Left lung (tissue), 10 donors: ENCODE data around the gene RAP1GAP2. TPM values are rescaled to one million over a fixed set of nuclear protein-coding genes. Genes with fewer than 3 reads are reported as not detected.

Experiments
- ATAC-seq: fragments of 200-7000 bp; cut with Tn5 transposase; one replicate; pipeline ENCODE4 v1.9.1; 2020; ENCODE audit warnings: moderate library complexity
- DNase-seq, 4 donors: peaks; one replicate each; pipeline ENCODE4 v3.0.0-alpha.2; 2013 to 2020
- H3K27ac ChIP-seq, 2 donors: fragments of 200-600 bp; sonication (generic) in 1 of 2; one replicate each; pipeline versions ENCODE4 v1.5.0 to v1.8.0; 2020 to 2021
- H3K27me3 ChIP-seq, 2 donors: fragments of 200-600 bp; sonication (generic) in 1 of 2; one replicate each; pipeline versions ENCODE4 v1.5.0 to v1.8.0; 2020 to 2021
- H3K36me3 ChIP-seq, 2 donors: fragments of 200-600 bp; sonication (generic) in 1 of 2; one replicate each; pipeline versions ENCODE4 v1.5.0 to v1.8.0; 2020 to 2021
- H3K4me1 ChIP-seq, 2 donors: fragments of 200-600 bp; one replicate each; pipeline ENCODE4 v1.8.0; 2021
- H3K4me3 ChIP-seq, 2 donors: fragments of 200-600 bp; sonication (generic) in 1 of 2; one replicate each; pipeline versions ENCODE4 v1.5.0 to v1.8.0; 2020 to 2021; ENCODE audit warnings: mild to moderate bottlenecking in 1 of 2
- H3K9me3 ChIP-seq, 2 donors: fragments of 200-600 bp; sonication (generic) in 1 of 2; one replicate each; pipeline versions ENCODE4 v1.5.0 to v1.8.0; 2020 to 2021
- intact Hi-C, 2 donors: fragments of 100-400 bp; cut with DNase I; formaldehyde crosslinking; loops; one replicate each; pipeline versions ENCODE4 v1.11.2 to v1.14.2; 2022
- polyA plus RNA-seq, 6 donors: library from polyadenylated mRNA; unstranded; fragments of 120-200 nt; gene quantifications; one replicate each; pipeline ENCODE4 v1.2.1, GENCODE V29; 2013; ENCODE audit not compliant: insufficient read length in 6 of 6
- total RNA-seq, 2 donors: library from RNA; stranded (reverse); fragmentation: NEBNext Ultra II Directional; extraction: Animal tissue kit (Norgen Biotek cat#: 25700); gene quantifications; one replicate each; pipeline ENCODE4 v1.2.1, GENCODE V29; 2021
- TF ChIP-seq, protein P1 (sequence below), 2 donors: fragments of 200-600 bp; sonication (generic) in 1 of 2; IDR thresholded peaks; one replicate each; pipeline versions ENCODE4 v1.5.0 to v1.8.0; 2021; ENCODE audit warnings: antibody characterized with exemption in 2 of 2
- donor health status: DM: no; HTN: yes; CAD: no.
- donor health status: DM: no; HTN: no; CAD: no.

Gene RAP1GAP2
- total and polyA plus RNA-seq, 8 donors: 8.0 to 14.5 (median 9.7) TPM

DNA sequence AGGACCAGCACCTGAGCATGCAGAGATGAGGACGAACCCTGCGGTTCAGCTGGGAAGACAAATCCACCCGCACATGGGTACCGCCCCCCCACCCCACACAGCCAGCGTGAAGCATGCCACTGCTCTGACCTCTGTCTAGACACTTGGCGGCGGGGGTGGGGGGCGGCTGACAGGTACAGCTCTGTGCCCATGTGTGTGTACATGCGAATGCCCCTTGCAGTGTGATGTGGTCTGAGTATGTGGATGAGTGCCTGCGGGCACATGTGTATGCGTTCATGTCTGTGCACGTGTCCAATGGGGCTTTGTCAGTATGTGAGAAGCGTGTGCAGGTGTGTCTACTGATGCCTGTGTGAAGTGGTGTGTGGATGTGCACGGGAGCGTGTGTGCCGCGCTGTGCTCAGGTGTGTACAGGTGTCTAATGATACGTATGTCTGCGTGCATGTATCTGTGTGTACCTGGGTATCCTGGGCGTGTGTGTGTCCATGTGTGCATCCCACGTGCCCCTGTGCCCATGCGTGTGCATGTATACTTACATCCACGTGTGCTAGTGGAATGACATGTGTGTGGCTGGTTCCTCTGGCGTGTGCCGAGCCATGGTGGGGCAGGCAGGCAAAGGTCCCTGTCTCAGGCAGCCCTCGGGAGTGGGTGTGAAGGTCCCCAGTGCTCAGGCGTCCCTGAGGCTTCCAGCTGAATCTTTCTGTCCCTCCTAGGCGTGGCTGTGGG, 636 bp upstream of the RAP1GAP2 start:
- peak overlapping the region in 1 of 2 donors; percentile 55 for H3K4me3 ChIP-seq
- no peaks in the 10 kb centered on the region for H3K36me3 ChIP-seq
- peak overlapping the region in 1 of 2 donors; percentile 79 for H3K27ac ChIP-seq
- H3K4me1 ChIP-seq: peaks cover 0 to 69% of the 10 kb centered on the region in 2 donors
- intact Hi-C loops: no loop called here
- H3K9me3 ChIP-seq: no peaks in the 10 kb centered on the region
- ATAC-seq (no peak), DNase-seq (no peak)
- H3K27me3 ChIP-seq: peaks cover 0 to 74% of the 10 kb centered on the region in 2 donors
- TF ChIP-seq, protein P1, sequence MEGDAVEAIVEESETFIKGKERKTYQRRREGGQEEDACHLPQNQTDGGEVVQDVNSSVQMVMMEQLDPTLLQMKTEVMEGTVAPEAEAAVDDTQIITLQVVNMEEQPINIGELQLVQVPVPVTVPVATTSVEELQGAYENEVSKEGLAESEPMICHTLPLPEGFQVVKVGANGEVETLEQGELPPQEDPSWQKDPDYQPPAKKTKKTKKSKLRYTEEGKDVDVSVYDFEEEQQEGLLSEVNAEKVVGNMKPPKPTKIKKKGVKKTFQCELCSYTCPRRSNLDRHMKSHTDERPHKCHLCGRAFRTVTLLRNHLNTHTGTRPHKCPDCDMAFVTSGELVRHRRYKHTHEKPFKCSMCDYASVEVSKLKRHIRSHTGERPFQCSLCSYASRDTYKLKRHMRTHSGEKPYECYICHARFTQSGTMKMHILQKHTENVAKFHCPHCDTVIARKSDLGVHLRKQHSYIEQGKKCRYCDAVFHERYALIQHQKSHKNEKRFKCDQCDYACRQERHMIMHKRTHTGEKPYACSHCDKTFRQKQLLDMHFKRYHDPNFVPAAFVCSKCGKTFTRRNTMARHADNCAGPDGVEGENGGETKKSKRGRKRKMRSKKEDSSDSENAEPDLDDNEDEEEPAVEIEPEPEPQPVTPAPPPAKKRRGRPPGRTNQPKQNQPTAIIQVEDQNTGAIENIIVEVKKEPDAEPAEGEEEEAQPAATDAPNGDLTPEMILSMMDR (IDR thresholded peaks at IDR 0.05): no peak

DNA sequence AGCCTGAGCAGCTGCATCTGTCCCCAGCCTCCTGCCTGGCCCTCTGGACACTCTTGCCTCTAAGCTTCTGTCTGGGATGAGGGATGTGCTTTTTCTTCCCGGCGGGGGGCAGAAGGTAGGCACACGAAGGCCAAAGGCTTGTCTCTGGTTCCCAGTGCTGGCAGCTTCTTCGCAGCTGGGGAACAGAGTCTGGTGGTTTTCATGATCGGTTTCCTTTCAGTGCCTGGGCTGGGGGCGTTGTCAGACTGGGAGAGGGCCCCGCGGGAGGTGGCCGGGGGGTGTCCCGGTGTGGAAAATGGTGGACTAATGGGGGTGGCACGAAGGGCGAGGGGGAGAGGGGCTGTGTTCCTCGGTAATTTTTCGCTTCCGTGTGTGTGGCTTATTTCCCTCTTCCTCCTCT, 988 bp downstream of the RAP1GAP2 start:
- peak in 1 of 4 donors; percentile 61 for DNase-seq
- intact Hi-C loops: no loop called here
- peak overlapping the region in 1 of 2 donors; percentile 55 for H3K4me3 ChIP-seq

DNA sequence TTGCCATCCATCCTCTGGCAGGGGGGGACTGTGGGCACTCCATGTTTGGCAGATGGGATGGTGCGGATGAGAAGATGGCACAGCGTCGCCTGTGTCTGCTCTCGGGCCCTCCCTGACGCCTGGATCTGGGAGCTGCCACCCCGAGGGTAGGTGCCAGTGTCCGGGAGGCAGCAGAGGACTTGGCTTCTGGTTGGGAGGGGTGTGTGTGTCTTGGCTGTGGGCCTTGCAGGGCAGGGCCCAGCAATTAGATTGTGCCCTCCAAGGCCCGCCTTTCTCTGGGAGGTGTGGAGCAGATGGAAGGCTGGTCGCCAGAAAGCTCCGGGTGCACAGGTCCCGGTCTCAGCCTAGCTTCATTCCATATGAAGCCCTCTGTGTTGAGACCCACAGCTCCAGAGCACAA, 1.4 kb downstream of the RAP1GAP2 start:
- peak overlapping the region in 1 of 2 donors; percentile 55 for H3K4me3 ChIP-seq
- intact Hi-C loops: no loop called here
- no peaks in the 10 kb centered on the region for H3K9me3 ChIP-seq
- H3K27ac ChIP-seq: peak overlapping the region in 1 of 2 donors; percentile 79
- peaks cover 0 to 4% of the 10 kb centered on the region in 2 donors for H3K36me3 ChIP-seq
- TF ChIP-seq, protein P1 (IDR thresholded peaks at IDR 0.05): no peak
- peaks cover 0 to 54% of the 10 kb centered on the region in 2 donors for H3K4me1 ChIP-seq
- H3K27me3 ChIP-seq: peaks cover 0 to 56% of the 10 kb centered on the region in 2 donors
- ATAC-seq (no peak), DNase-seq (peak in 1 of 4 donors; percentile 50)

More for the DNA sequence above, 988 bp downstream of the RAP1GAP2 start:
- peaks cover 0 to 56% of the 10 kb centered on the region in 2 donors for H3K4me1 ChIP-seq
- ATAC-seq: no peak
- H3K9me3 ChIP-seq: no peaks in the 10 kb centered on the region
- TF ChIP-seq, protein P1 (IDR thresholded peaks at IDR 0.05): no peak
- H3K27ac ChIP-seq: peak overlapping the region in 1 of 2 donors; percentile 79
- H3K36me3 ChIP-seq: peaks cover 0 to 4% of the 10 kb centered on the region in 2 donors
- peaks cover 0 to 60% of the 10 kb centered on the region in 2 donors for H3K27me3 ChIP-seq

DNA sequence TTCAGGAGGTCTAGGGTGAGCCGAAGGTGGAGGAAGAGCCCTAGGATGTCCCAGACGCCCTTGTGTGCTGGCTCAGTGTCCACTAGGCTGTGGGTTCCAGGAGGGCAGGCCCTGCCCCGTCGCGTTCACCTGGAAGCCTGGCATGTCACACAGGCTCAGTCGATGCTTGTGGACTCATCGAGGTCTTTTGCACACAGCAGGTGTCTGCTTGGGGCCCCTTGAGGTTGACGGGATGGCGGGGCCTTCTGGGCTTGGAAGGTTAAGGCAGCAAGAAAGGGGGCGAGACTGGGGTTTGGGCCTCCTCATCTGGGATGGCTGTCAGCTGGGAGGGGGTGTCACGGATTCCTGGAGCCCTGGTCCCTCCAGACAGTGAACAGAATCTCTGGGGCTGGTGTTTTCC, 1.9 kb downstream of the RAP1GAP2 start:
- peak overlapping the region in 1 of 2 donors; percentile 55 for H3K4me3 ChIP-seq
- peaks cover 0 to 52% of the 10 kb centered on the region in 2 donors for H3K27me3 ChIP-seq
- no peak for ATAC-seq
- intact Hi-C loops: no loop called here
- peaks cover 0 to 4% of the 10 kb centered on the region in 2 donors for H3K36me3 ChIP-seq
- peaks cover 0 to 54% of the 10 kb centered on the region in 2 donors for H3K4me1 ChIP-seq
- no peak overlapping the region for H3K27ac ChIP-seq
- TF ChIP-seq, protein P1 (IDR thresholded peaks at IDR 0.05): no peak
- no peaks in the 10 kb centered on the region for H3K9me3 ChIP-seq
- DNase-seq: peak in 1 of 4 donors; percentile 49

DNA sequence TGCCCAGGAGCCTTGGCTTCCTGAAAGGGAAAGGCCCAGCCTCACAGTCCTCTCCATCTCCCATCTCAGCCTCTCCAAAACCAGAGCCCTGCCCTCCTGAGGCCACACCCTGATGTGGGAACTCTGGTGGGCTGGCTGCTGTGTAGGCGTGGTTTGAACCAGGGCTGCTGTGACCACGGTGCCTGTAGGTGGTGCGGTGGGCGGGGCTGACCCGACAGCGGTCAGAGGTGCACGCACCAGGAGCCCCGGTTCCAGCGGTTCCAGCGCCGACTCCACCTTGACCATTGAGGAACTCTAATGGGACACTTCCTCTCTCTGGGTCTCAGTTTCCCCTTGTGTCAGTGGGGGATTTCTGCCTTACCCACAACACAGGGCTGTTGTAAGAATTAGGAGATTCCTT, 2.4 kb downstream of the RAP1GAP2 start:
- Histone ChIP-seq H3K4me3 (no peak overlapping the region), H3K9me3 (no peaks in the 10 kb centered on the region), H3K36me3 (peaks cover 0 to 4% of the 10 kb centered on the region in 2 donors), H3K27me3 (peaks cover 0 to 47% of the 10 kb centered on the region in 2 donors), H3K4me1 (peaks cover 0 to 52% of the 10 kb centered on the region in 2 donors), H3K27ac (no peak overlapping the region)
- DNase-seq (peak in 1 of 4 donors; percentile 74), ATAC-seq (no peak)
- TF ChIP-seq, protein P1 (IDR thresholded peaks at IDR 0.05): no peak
- intact Hi-C loops: no loop called here
